NCI-H2227 (cell line): ENCODE results near the gene TRIM15.
"Not testable (repeated sequence)": the region's sequence is repeated elsewhere in the genome, so short reads cannot be mapped to it uniquely, and the experiment has no call there.

ENCODE experiments used
- DNase-seq: peaks from one replicate; lab custom pipeline; 2025; ENCODE audit not compliant: unreplicated experiment; lab: John Stamatoyannopoulos, UW

The TRIM15 gene

GRCh38 chr6:30198166-30199084 lies 35.1 kb downstream of the TRIM15 start:
- DNase-seq: no peak

GRCh38 chr6:30200551-30201281 lies 37.4 kb downstream of the TRIM15 start:
- DNase-seq: no peak

- DNase-seq: no peak
Observed at GRCh38 chr6:30202366-30202765, 39.0 kb downstream of the TRIM15 start.

GRCh38 chr6:30204116-30204515 lies 40.8 kb downstream of the TRIM15 start:
- no peak for DNase-seq

GRCh38 chr6:30206152-30206551 lies 42.8 kb downstream of the TRIM15 start:
- no peak for DNase-seq

- no peak for DNase-seq
Observed at GRCh38 chr6:30206799-30207618, 43.7 kb downstream of the TRIM15 start.

- DNase-seq: no peak
Observed at GRCh38 chr6:30207619-30208295, 44.4 kb downstream of the TRIM15 start.

GRCh38 chr6:30211306-30211705 lies 48.0 kb downstream of the TRIM15 start:
- DNase-seq: no peak

- DNase-seq: no peak
Observed at GRCh38 chr6:30211899-30212298, 48.6 kb downstream of the TRIM15 start.

GRCh38 chr6:30212865-30213666 lies 49.7 kb downstream of the TRIM15 start, which contains the start of gene TRIM26:
Gene TRIM26, minus strand, starts transcription at chr6:30213406. Its CDS starts 14,303 bp downstream, at chr6:30199103.
- DNase-seq: peak; percentile 98

GRCh38 chr6:30213667-30213956 lies 50.3 kb downstream of the TRIM15 start:
- DNase-seq: no peak

GRCh38 chr6:30213957-30214656 lies 50.8 kb downstream of the TRIM15 start:
- peak; percentile 78 for DNase-seq

- DNase-seq: no peak
Observed at GRCh38 chr6:30214657-30214982, 51.3 kb downstream of the TRIM15 start.

- DNase-seq: no peak
Observed at GRCh38 chr6:30216096-30216495, 52.8 kb downstream of the TRIM15 start.

GRCh38 chr6:30219244-30219643 lies 55.9 kb downstream of the TRIM15 start:
- DNase-seq: peak; percentile 67

GRCh38 chr6:30221395-30221794 lies 58.0 kb downstream of the TRIM15 start:
- DNase-seq: not testable (repeated sequence)

GRCh38 chr6:30221956-30222355 lies 58.6 kb downstream of the TRIM15 start:
- not testable (repeated sequence) for DNase-seq
